Stimulated activated CD4-positive, alpha-beta T cell treated with anti-CD3 and anti-CD28 coated beads, Interleukin-15, amount 100 ng/mL, for 48 hours (primary cell): Measurements from ENCODE around the gene CACUL1.
A peak's percentile ranks its signal among the peaks of the same experiment; 100 is the strongest.
"Not testable (repeated sequence)": the region's sequence is repeated elsewhere in the genome, so short reads cannot be mapped to it uniquely, and the experiment has no call there.

ENCODE experiments used
- DNase-seq, 2 donors: peaks; one replicate each; pipeline ENCODE4 v3.0.0-alpha.2; 2020; ENCODE audit warnings: low read depth in 2 of 2

CACUL1 gene

DNA sequence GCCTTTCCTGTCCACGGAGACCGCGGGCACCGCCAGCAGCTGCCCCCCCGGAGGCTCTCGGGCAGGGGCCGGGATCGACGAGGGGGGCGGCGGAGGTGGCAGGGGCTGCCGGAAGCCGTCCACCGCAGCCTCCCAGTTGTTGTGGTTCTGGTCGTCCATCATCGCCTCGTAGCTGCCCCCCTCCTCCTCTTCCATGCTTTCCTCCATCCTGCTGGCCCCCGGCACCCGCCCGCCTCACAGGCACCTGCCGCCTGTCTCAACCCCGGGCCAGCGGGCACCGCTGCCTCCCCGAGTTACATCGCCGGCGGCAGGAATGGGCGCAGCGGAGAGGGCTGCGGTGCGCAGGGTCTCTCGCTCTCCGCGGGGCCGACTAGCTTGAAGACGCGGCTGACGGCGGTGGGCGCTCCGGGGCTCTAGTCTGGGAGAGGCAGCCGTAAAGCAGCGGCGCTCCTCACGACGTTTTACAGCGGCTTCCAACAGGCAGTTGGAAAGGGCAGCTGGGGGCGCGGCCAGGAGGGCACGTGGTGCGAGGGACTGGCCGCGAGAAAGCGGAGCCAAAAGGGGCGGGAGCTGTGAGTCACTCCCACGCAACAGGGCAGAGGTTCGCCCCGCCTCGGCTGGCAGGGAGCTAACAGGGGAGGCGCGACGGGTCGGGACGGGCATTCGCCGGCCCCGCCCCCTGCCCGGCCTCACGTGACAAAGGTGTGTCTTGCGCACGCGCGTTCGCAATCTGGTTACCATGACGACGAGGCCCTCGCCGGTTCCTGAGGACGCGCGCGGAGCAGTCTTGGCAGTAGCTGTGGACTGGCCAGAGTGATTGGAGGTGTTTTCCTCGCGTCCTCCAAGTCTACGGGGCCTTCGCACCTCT, at the start of gene CACUL1:
Gene CACUL1, minus strand, starts transcription at position 415 of the 868 bp plus-strand sequence. Its CDS starts 208 bp downstream, at position 207.
- peak; percentile 99 for DNase-seq

DNA sequence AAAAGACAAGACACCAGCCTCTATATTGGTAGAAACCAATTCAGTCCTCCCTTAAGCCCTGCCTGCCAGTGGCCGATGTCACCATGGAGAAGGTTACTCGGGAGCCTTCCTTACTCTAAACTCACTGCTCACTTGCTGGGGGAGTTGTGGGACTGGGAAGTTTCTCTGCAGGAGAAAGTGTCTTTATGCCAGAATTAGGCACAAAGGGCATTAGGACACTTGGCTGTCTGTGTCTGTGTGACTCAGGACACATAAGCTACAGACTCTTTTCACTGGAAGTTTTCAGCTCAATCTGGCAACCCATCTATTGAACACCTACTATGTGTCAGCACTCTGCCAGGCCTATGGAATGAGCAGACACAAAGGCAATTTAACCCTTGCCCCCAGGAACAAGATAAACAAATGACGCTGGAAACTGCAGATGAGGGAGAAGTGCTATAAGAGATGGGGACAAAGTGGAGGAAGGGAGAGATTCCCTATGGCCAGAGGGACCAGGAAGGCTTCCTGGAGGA, 49.5 kb upstream of the CACUL1 start:
- no peak for DNase-seq

DNA sequence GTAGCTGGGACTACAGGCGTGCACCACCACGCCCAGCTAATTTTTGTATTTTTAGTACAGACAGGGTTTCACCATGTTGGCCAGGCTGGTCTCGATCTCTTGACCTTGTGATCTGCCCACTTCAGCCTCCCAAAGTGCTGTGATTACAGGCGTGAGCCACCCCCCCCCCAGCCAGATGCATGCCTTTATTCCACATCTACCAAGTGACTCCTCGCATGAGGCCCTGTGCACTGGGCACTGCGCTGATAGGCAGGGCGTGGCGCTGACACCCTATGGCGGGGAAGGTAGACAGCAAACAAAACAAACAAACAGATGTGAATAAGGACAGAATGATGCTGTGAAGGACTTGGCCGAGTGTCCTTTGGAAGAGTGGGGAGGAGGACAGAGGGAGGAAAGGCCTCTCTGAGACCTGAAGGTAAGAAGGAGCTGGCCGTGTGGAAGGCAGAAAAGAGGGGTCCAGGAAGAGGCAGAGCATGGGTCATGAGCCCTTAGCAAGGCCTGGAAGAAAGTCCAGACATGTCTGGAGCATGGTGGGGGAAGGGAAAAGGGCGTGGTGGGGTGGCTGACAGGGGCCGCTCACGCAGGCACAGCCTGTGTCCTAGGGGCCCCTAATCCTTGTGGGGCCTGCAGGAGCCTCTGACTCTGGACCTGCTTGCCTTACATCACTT, 47.5 kb upstream of the CACUL1 start:
- no peak for DNase-seq

DNA sequence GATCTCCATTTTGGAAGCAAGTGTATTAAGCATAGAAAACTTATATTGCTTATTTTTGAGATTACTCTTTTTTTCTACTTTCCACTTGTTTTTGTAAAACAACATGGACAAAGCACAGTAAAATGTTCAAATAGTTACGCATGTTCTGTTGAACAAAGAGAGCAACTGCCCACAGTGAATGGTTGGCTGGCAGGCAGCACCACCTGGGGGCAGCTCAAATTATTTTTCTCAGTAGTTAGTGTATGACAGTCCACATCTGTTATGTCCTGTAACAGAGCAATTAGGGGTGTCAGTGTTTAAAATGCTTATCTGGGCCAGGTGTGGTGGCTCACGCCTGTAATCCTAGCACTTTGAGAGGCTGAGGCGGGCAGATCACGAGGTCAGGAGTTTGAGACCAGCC, 46.1 kb upstream of the CACUL1 start:
- DNase-seq, result no peak

DNA sequence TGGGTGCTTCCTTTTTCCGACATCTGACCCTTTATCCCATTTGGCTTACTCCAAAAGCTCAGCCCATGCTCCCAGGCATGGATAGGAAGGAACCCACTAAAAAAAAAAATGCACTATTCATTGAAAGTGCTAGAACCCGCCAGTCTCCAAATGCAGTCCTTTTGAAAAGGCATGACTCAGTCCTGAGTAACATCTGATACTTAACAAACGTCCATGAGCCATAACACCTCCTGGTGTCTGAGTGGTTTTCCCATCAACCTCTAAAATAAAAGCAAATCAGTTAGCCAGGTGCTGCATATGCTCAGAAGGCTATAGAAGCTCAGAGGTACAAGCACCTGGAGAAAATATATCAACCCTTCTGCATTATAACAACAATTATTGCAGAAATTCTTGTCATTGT, 45.0 kb upstream of the CACUL1 start:
- DNase-seq, result no peak

DNA sequence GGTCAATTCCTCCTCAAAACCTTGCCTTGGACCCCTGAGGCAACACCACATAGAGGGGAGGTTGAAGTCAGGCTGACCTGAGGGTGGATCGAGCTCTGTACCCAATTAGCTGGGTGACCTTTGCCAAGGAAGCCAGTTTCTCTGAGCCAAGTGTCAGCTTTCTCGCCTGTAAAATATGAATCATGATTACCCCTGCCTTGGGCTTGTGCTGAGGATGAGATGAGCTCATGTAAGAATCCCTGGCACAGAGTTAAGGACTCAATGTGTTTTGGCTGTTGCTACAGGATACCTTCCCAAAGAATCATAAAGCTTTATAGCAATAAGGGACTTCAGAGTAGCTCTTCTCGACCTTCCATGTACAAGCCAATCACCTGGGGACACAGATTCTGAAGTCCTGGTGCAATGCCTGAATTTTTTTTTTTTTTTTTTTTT, 43.5 kb upstream of the CACUL1 start:
- no peak for DNase-seq

DNA sequence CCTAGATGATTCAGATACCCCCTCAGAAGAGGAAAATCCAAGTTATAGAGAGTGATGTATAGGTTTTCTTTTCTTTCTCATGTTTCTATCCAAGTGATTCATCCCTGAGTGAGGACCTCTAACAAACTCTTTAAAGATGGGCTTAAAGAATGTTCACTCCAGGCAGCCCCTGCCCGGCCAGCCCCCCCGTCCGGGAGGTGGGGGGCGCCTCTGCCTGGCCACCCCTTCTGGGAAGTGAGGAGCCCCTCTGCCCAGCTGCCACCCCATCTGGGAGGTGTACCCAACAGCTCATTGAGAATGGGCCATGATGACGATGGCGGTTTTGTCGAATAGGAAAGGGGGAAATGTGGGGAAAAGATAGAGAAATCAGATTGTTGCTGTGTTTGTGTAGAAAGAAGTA, 40.2 kb upstream of the CACUL1 start:
- not testable (repeated sequence) for DNase-seq

DNA sequence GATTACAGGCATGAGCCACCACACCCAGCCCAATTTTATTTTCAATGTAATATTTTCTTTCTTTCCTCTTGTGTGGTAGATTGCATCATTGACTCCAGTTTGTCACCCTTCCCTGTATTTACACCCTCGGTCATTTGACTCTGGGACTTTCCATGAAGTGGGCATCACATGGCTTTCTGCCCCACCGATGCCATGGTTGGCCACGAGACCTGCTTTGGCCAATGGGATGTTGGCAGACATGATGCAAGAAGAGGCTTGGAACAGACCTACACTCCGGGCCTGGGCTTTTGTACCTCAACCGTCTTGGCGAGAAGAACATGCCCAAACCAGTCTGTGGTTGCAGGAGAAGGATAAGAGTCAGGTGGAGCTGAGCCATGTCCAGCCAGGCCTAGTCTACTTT, 38.8 kb upstream of the CACUL1 start:
- no peak for DNase-seq

DNA sequence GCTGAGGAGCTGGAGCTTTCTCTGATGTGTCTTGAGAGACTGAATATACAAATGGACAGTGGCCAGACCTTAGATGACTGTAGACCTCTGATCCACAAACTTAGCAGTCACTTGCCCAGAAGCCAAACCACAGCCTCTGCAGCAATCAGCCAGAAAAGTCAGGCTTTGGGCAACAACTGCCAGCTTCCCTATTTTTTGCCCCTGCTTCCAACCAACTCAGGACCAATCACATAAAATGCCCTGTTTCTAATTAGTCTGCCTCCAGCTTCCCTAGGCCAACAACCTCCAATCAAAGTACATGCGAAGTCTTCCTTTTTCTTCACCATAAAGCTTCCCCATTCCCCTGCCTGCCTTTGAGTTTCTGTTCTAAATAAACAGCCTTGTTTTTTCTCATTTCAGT, 37.8 kb upstream of the CACUL1 start:
- DNase-seq, result no peak

DNA sequence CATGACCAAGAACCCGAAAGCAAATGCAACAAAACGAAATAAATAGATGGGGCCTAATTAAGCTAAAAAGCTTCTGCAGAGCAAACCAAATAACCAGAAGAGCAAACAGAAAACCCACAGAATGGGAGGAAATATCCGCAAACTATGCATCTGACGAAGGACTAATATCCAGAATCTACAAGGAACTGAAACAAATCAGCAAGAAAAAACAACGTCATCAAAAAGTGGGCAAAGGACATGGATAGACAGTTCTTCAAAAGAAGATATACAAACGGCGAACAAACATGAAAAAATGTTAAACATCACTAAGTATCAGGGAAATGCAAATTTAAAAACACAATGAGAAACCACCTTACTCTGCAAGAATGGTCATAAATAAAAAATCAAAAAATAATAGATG, 35.3 kb upstream of the CACUL1 start:
- DNase-seq, result no peak

DNA sequence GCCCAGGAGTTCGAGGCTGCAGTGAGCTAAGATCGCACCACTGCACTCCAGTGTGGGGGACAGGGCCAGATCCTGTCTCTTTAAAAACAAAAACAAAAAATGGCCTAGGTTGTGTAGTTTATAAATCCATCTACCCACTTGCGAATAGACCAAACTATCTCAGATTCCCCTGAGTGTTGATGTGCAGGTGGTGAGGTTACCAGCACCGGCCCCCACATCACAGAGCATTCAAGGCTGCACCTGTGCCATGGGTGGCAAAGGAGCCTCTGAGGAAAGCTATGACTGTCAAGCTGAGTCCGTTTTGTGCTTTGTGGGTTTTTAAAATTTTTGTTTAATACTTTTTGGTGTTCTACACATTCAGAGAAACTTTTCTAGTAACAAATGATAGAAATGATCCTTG, 30.8 kb upstream of the CACUL1 start:
- DNase-seq, result no peak

DNA sequence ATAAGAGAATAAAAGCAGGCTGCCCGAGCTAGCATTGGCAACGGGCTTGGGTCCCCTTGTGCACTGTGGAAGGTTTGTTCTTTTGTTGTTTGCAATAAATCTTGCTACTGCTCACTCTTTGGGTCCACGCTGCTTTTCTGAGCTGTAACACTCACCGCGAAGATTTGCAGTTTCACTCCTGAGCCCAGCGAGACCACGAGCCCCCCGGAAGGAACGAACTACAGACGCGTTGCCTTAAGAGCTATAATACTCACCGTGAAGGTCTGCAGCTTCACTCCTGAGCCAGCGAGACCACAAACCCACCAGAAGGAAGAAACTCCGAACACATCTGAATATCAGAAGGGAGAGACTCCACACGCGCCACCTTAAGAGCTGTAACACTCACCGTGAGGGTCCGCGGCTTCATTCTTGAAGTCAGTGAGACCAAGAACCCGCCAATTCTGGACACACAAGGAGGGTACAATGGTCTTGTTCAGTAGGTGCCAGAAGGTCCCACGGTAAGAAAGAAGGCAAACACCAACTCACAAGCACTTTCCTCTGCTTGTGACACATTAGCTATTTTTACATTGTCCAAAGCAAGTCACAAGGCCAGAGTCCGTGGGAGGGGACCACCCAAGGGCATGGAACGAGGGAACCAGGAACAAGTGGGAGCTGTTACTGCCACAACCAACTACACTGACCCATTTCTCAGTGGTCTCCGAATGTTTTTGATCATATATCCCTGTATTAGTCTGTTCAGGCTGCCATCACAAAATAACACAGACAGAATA, 29.2 kb upstream of the CACUL1 start:
- no peak for DNase-seq

DNA sequence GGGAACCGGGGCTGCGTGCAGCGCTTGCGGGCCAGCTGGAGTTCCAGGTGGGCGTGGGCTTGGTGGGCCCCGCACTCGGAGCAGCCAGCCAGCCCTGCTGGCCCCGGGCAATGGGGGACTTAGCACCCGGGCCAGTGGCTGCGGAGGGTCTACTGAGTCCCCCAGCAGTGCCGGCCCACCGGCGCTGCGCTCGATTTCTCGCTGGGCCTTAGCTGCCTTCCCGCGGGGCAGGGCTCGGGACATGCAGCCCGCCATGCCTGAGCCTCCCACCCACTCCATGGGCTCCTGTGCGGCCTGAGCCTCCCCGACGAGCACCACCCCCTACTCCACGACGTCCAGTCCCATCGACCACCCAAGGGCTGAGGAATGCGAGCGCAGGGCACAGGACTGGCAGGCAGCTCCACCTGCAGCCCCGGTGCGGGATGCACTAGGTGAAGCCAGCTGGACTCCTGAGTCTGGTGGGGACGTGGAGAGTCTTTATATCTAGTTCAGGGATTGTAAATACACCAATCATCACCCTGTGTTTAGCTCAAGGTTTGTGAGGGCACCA, 28.2 kb upstream of the CACUL1 start:
- DNase-seq, result not testable (repeated sequence)

DNA sequence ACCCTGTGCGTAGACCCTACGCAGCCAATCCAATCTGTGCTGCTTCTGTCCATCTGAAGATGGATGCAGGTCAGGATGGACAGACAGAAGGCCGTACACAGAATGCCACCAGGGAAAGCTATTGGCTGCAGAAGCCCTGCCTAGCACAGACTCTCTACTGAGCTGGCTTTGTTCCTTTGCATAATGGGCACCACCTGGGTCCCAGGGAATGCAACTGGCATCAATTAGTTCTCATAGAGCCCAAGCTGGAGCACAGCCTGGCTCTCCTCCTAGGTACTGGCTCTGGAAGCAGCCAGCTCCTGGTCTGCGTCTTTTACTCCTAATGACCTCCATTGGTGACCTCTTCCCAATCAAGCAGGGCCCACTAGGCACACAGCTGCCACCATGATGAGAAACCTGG, 26.8 kb upstream of the CACUL1 start:
- no peak for DNase-seq

DNA sequence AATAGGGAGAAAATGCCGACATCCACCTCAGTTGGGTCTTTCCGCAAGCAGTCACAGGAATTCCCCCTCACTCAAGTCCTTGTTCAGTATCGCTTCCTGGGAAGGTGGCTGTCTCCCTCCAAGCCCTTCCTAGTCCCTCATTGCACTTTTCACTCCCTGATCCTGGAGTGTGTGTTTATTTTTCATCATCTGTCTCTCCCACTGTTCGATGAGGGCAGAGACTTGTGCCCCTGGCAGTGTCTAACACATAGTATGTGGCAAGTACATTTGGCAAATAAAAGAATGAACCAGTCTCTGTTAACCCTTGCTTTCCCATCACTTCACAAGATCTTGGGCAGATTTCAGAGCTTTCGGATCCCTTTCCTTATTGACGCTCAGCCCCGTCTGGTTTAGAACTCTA, 24.0 kb upstream of the CACUL1 start:
- no peak for DNase-seq

DNA sequence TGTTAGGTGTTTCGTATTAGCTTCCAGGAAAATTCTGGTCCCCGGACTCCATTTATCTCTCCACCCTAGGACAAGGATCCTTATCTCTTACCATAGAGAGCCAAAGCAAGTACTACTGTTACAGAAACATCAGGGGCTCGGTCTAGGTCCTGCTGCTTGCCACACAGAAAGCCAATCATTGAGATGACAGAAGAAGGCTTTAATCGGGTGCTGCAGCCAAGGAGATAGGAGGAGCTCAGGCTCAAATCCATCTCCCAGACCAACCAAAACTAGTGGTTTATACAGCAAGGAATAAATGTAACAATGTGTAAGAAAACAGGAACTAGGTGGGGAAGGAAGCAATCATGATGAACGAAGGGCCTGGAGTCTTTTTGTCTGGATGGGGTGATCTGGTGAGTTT, 22.2 kb upstream of the CACUL1 start:
- DNase-seq, result no peak

DNA sequence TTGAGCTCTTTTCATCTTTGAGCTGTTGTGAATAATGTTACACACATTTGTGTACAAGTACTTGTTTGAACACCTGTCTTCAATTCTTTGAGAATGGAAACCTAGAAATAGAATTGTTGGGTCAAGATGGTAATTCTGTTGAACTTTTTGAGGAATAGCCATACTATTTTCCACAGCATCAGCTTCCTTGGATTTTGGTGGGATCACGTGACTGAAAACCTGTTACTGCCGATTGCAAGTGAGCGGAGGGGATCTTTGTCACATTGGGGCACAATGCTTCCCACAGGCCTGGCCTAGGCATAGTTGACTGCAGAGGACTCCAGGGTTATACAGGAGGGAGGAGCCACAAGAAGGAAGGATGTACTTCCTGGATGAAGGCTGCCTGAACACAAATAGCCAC, 21.3 kb upstream of the CACUL1 start:
- no peak for DNase-seq

DNA sequence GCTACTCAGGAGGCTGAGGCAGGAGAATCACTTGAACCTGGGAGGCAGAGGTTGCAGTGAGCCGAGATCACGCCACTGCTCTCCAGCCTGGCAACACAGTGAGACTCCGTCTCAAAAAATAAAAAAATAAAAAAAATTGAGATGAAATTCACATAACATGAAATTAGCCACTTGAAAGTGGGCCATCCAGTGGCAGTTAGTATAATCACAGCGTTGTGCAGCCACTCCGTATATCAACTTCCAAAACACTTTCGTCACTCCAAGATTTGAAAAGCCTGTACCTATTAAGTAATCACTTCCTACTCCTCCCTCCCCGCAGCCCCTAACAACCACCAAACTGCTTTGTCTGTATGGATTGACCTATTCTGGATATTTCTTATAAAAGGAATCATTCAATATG, 20.7 kb upstream of the CACUL1 start:
- no peak for DNase-seq

DNA sequence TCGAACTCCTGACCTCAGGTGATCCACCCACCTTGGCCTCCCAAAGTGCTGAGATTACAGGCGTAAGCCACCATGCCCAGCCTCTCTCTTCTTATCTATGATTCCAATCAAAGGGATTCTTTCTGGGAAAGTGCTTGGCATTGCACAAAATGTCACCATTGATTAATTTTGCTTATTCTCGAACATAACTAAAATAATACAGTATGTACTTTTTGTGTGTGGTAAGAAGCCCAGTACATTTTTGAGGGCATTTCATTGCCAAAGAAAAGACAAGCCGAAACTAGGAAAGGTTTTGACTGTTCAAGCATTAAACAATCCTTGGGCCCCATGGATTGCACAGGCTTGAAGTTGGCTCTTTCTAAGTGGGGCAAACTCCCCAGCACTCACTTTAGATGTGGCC, 18.3 kb upstream of the CACUL1 start:
- no peak for DNase-seq

DNA sequence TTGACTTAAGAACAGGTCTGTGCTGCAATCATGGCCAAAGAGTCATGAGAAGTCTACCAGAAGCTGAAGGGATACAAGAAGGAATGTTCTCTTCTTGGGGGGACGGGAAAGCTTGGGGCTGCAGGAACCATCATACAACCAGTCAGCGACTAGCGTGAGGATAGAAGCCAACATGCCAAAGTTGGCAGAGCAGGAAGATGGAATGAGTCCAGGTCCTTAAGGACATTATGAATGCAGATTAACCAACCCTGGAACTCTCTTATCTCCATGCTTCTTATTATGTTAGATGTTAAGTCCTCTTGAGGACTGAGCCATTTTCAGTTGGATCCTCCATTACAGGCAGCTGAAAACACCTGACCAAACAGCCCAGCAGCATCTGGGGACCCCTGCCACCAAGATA, 17.2 kb upstream of the CACUL1 start:
- no peak for DNase-seq

DNA sequence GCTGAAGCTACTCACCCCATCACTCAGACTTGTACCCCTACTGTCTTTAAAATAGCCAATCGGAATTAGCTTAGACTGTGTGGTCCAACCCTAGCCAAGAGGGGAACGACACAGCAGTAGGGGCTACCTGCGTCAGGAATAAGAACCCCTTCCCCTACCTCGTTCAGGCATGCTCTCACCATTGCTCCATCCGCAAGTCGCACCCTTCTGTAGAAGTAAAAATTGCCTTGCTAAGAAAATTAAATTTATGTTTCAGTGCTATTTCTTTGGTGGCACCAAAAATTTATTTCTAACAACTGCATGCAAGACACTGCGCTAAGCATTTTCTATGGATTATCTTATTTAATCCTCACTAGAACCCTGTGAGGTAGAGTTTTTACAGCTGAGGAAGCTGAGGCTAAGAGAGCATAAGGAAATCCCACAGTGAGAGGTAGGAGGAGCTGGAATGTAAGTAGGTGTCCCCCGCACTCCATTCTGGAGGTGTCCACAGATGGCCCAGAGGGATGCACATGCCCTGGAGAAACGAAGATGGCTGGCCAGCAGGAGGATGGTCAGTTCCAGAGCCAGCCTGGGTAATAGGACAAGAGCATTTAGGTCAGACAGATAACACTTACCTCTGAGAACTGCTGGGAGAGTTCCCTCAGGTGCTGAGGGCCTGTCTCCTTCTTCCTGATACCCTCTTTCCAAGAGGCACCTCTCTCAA, 15.3 kb upstream of the CACUL1 start:
- DNase-seq, result no peak
